Adrenal gland (tissue), 5 donors: ENCODE data around the gene IFIT2.

ENCODE experiments used
- CTCF ChIP-seq, 6 experiments: fragments of 450-650 bp in 4 of 6; fragments of 200-600 bp in 2 of 6; sonication (generic) in 1 of 6; IDR thresholded peaks; 1 replicate in 5 of 6; 2 replicates in 1 of 6; pipeline versions ENCODE4 v1.5.1 to v1.8.0; 2016 to 2021; ENCODE audit warnings: antibody characterized with exemption in 6 of 6, mild to moderate bottlenecking in 2 of 6, moderate library complexity in 1 of 6
- POLR2A ChIP-seq, 2 donors: fragments of 450-650 bp; IDR thresholded peaks; one replicate each; pipeline ENCODE4 v1.6.1; 2017; ENCODE audit warnings: antibody characterized with exemption in 2 of 2, mild to moderate bottlenecking in 2 of 2, moderate library complexity in 1 of 2
- donor health status: DM: no; HTN: no; CAD: no.

- TF ChIP-seq CTCF (IDR thresholded peaks at IDR 0.05) (no peak), POLR2A (IDR thresholded peaks at IDR 0.05) (no peak)
Observed at GRCh38 chr10:89266721-89267453, 35.0 kb upstream of the IFIT2 start.
